Body of pancreas (tissue), 4 donors: ENCODE data around the gene PHACTR3. TPM values are rescaled to one million over a fixed set of nuclear protein-coding genes. Genes with fewer than 3 reads are reported as not detected.

ENCODE experiments used
- ATAC-seq: fragments of 150-250 bp; one replicate; pipeline ENCODE4 v1.9.1; 2016
- DNase-seq, 4 donors: peaks; one replicate each; pipeline ENCODE4 v3.0.0-alpha.2; 2019
- H3K27ac ChIP-seq, 4 donors: fragments of 200-600 bp; sonication (generic); 1 replicate in 3 of 4; 2 replicates in 1 of 4; pipeline versions ENCODE4 v1.5.1 to v1.6.1; 2016 to 2019; ENCODE audit warnings: mild to moderate bottlenecking in 1 of 4, mixed read lengths in 1 of 4, moderate library complexity in 1 of 4
- H3K27me3 ChIP-seq, 2 donors: fragments of 200-600 bp; sonication (generic); one replicate each; pipeline ENCODE4 v1.6.0; 2016; ENCODE audit warnings: mild to moderate bottlenecking in 1 of 2
- H3K36me3 ChIP-seq, 2 donors: fragments of 200-600 bp; sonication (generic); replicated peaks in 1 of 2; 2 replicates each; pipeline ENCODE4 v1.5.1; 2016; ENCODE audit warnings: low read depth in 2 of 2; ENCODE audit not compliant: insufficient read depth in 1 of 2
- H3K4me1 ChIP-seq: fragments of 200-600 bp; sonication (generic); one replicate; pipeline ENCODE4 v1.6.0; 2016
- H3K4me3 ChIP-seq, 2 donors: fragments of 200-600 bp; sonication (generic); 1 replicate in 1 of 2; 2 replicates in 1 of 2; pipeline ENCODE4 v1.5.1; 2016 to 2019
- H3K9me3 ChIP-seq, 3 donors: fragments of 200-600 bp; sonication (generic); 1 replicate in 2 of 3; 2 replicates in 1 of 3; pipeline ENCODE4 v1.5.1; 2016
- POLR2A ChIP-seq, 3 donors: fragments of 450-650 bp; IDR thresholded peaks; one replicate each; pipeline ENCODE4 v1.6.1; 2016; ENCODE audit warnings: antibody characterized with exemption in 3 of 3, mild to moderate bottlenecking in 2 of 3
- WGBS, 2 donors: methylation state at CpG; one replicate each; pipeline ENCODE4 v1.1.5; 2017; 5-methylcytosine and 5-hydroxymethylcytosine counted together
- intact Hi-C: fragments of 100-400 bp; cut with DNase I; formaldehyde crosslinking; loops from one replicate; pipeline ENCODE4 v1.15.1; 2023
- total RNA-seq, 2 donors: library from RNA; depleted of rRNA; stranded (reverse); fragments of >200 nt; gene quantifications; one replicate each; pipeline ENCODE4 v1.1.0, GENCODE V29; 2016
- TF ChIP-seq, protein P1 (sequence below), 7 experiments: fragments of 450-650 bp in 4 of 7; fragments of 200-600 bp in 3 of 7; sonication (generic) in 3 of 7; IDR thresholded peaks; one replicate each; pipeline ENCODE4 v1.5.1; 2016 to 2019; ENCODE audit warnings: antibody characterized with exemption in 7 of 7

PHACTR3 gene
- total RNA-seq, 2 donors from 2014 or later = 0.52 to 0.66 TPM

DNA sequence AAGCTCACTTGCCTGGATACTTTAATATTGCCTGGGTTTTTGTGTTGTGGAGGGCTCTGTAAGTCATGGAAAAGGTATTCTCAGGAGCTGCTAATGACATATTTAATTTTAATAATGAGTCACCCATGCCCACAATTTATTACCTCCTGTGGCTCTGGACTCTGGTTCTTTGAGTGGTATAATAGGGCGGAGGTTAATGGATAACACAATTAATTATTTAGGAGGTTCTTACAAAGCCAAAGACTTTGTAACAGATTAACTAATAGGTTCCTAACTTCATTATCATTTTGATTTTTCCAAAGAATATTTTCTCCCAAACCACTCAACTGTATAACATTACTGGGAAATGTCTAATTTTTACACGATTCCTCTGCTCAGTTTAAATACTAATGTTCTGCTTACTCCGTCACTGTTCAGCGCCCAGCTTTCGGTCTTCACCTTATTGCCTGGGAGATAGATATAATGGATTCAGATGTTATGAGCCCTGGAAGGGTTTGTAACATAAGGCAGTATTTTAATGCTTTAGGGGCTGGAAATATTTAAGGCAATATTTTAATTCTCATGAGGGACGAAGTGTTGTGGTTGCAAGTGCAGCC, 29.4 kb downstream of the PHACTR3 start:
- H3K4me1 ChIP-seq = peaks cover 9% of the 10 kb centered on the region
- no peak for TF ChIP-seq POLR2A (IDR thresholded peaks at IDR 0.05)
- TF ChIP-seq, protein P1, sequence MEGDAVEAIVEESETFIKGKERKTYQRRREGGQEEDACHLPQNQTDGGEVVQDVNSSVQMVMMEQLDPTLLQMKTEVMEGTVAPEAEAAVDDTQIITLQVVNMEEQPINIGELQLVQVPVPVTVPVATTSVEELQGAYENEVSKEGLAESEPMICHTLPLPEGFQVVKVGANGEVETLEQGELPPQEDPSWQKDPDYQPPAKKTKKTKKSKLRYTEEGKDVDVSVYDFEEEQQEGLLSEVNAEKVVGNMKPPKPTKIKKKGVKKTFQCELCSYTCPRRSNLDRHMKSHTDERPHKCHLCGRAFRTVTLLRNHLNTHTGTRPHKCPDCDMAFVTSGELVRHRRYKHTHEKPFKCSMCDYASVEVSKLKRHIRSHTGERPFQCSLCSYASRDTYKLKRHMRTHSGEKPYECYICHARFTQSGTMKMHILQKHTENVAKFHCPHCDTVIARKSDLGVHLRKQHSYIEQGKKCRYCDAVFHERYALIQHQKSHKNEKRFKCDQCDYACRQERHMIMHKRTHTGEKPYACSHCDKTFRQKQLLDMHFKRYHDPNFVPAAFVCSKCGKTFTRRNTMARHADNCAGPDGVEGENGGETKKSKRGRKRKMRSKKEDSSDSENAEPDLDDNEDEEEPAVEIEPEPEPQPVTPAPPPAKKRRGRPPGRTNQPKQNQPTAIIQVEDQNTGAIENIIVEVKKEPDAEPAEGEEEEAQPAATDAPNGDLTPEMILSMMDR (IDR thresholded peaks at IDR 0.05) = no peak
- intact Hi-C loops = no loop called here
- no peaks in the 10 kb centered on the region for H3K36me3 ChIP-seq
- H3K9me3 ChIP-seq = no peaks in the 10 kb centered on the region
- DNase-seq = no peak
- peaks cover 0 to 4% of the 10 kb centered on the region in 2 donors for H3K27me3 ChIP-seq
- H3K4me3 ChIP-seq = no peak overlapping the region
- WGBS, 2 donors = 46 to 61% methylated on average over 6 of the region's 6 CpGs
- ATAC-seq = peak; percentile 63
- H3K27ac ChIP-seq = peak overlapping the region in 1 of 4 donors; percentile 54

DNA sequence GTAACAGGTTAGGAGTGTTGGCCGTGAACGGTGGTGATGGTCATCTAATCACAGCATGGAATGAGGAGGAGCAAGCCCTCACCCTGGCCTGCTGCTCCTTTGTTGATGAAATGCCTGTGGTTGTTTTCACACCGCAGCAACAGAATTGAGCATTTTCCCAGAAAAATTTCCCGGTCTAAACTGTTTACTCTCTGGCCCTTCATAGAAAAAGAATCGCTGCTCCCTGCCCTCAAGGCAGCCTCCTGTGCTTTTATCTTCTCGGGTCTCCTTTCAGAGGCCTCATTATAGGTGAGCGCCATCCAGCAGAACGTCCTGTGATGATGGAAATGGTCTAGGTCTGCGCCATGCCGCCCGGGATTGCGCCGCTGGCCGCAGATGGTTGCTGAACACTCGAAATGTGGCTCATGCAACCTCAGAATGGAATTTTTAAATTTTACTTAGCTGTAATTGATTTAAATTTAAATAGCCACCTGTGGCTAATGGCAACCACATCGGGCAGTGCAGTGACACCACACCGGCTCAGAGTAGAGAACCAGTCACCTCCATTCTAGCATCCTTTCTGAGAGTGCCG, 30.2 kb downstream of the PHACTR3 start:
- ATAC-seq (peak; percentile 35), DNase-seq (no peak)
- Histone ChIP-seq H3K36me3 (no peaks in the 10 kb centered on the region), H3K4me1 (peaks cover 9% of the 10 kb centered on the region), H3K9me3 (no peaks in the 10 kb centered on the region), H3K4me3 (no peak overlapping the region), H3K27me3 (peaks cover 0 to 4% of the 10 kb centered on the region in 2 donors), H3K27ac (no peak overlapping the region)
- WGBS, 2 donors = 59 to 62% methylated on average over 18 of the region's 18 CpGs
- TF ChIP-seq, protein P1 (IDR thresholded peaks at IDR 0.05) = no peak
- TF ChIP-seq POLR2A (IDR thresholded peaks at IDR 0.05) = no peak
- intact Hi-C loops = no loop called here

DNA sequence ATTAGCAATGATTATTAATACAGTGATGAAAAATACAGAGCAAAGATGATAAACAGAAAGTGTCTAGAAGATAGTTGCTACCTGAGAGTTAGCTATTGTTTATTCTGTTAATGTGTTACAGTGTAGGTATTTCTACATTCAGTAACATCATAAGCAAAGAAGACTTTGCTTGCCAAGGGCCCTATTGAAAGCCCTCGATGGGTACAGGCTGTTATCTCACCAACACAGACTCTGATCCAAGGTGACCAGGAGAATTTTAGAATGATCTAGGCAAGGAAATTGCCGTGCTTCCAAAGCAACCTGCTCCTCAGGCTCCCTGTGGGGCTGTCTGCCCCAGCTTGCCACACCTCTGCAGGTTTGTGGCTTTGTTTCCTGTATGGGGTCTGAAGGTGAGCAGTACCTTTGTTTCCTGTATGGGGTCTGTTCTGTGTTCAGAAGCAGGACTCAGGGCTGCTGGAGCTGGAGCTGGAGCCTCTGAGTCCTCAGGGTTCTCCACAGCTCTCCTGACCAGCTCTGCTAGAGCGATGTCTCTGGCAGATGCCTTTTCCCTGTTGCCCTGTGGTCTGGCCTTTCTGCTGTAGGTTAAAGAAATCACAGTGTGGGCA, 32.5 kb downstream of the PHACTR3 start:
- Histone ChIP-seq H3K9me3 (no peaks in the 10 kb centered on the region), H3K4me1 (peaks cover 9% of the 10 kb centered on the region), H3K4me3 (no peak overlapping the region), H3K27me3 (no peaks in the 10 kb centered on the region), H3K27ac (no peak overlapping the region), H3K36me3 (no peaks in the 10 kb centered on the region)
- intact Hi-C loops = no loop called here
- ATAC-seq (no peak), DNase-seq (no peak)
- 47 to 55% methylated on average over 3 of the region's 3 CpGs for WGBS, 2 donors
- no peak for TF ChIP-seq POLR2A (IDR thresholded peaks at IDR 0.05)
- TF ChIP-seq, protein P1 (IDR thresholded peaks at IDR 0.05) = no peak

DNA sequence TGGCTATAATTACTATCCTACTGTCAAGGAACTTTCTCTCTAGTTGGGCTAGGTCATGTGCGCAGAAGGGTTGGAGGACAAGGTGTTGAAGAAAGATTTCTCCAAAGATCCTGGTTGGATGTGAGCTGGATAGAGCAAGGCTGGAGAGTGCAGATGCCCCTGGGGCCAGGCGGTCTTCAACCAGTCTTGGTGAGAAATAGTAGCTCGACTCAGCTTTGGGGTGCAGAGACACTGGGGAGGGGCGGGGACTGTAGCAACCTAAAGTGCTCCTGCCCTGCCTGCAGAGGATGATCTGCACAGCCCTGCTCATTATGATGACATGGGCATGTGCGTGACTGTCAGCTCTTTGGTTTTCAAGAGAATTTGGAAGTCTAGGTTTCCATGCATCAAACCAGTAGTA, 35.9 kb downstream of the PHACTR3 start:
- H3K36me3 ChIP-seq = no peaks in the 10 kb centered on the region
- 70 to 79% methylated on average over 5 of the region's 5 CpGs for WGBS, 2 donors
- H3K27ac ChIP-seq = no peak overlapping the region
- intact Hi-C loops = no loop called here
- DNase-seq (no peak), ATAC-seq (no peak)
- no peaks in the 10 kb centered on the region for H3K9me3 ChIP-seq
- no peak for TF ChIP-seq POLR2A (IDR thresholded peaks at IDR 0.05)
- TF ChIP-seq, protein P1 (IDR thresholded peaks at IDR 0.05) = no peak
- no peak overlapping the region for H3K4me3 ChIP-seq
- H3K4me1 ChIP-seq = peaks cover 9% of the 10 kb centered on the region
- H3K27me3 ChIP-seq = no peaks in the 10 kb centered on the region
